WTC11 (cell line): Measurements from ENCODE around the gene BABAM2. TPM values are rescaled to one million over a fixed set of nuclear protein-coding genes. Genes with fewer than 3 reads are reported as not detected.

ENCODE experiments used
- ATAC-seq: fragments of 200-7000 bp; cut with Tn5 transposase; 2 replicates; pipeline ENCODE4 v1.10.0; 2021; ENCODE audit warnings: mild to moderate bottlenecking, moderate library complexity
- CTCF ChIA-PET: fragments of 300-600 bp; sonication (Branson Sonifier 250); formaldehyde crosslinking; loops from one replicate; lab custom pipeline; 2021; ENCODE audit warnings: antibody characterized with exemption; lab: Charles Lee
- POLR2A ChIA-PET: fragments of 350-600 bp; sonication (Branson Sonifier 250); formaldehyde crosslinking; loops from one replicate; lab custom pipeline; 2021; ENCODE audit warnings: antibody characterized with exemption; lab: Charles Lee
- DNase-seq: peaks from one replicate; pipeline ENCODE4 v3.0.0; 2021; ENCODE audit warnings: low spot score
- H3K27ac Mint-ChIP-seq: 2 replicates; pipeline ENCODE4 v1.8.0; 2021; ENCODE audit warnings: mixed read lengths
- H3K27me3 Mint-ChIP-seq: 2 replicates; pipeline ENCODE4 v1.8.0; 2021; ENCODE audit warnings: low read depth, mild to moderate bottlenecking, moderate library complexity, mixed read lengths
- H3K36me3 Mint-ChIP-seq: 2 replicates; pipeline ENCODE4 v1.8.0; 2021; ENCODE audit warnings: mixed read lengths
- H3K4me1 Mint-ChIP-seq: 2 replicates; pipeline ENCODE4 v1.8.0; 2022; ENCODE audit warnings: mixed read lengths
- H3K4me3 Mint-ChIP-seq: 2 replicates; pipeline ENCODE4 v1.8.0; 2021; ENCODE audit warnings: mild to moderate bottlenecking, moderate library complexity, mixed read lengths
- H3K9me3 Mint-ChIP-seq: 2 replicates; pipeline ENCODE4 v1.8.0; 2021; ENCODE audit warnings: mixed read lengths
- FOXP1 ChIP-seq: sonication (generic); formaldehyde crosslinking; IDR thresholded peaks from 2 replicates; pipeline ENCODE4 v1.8.0; 2022; ENCODE audit warnings: missing genetic modification reagents, mild to moderate bottlenecking, moderate library complexity, borderline replicate concordance
- GTF2I ChIP-seq: fragments of 250-450 bp; sonication (Bioruptor Pico); conservative IDR thresholded peaks from 2 replicates; pipeline ENCODE4 v1.4.0; 2021; ENCODE audit warnings: mild to moderate bottlenecking
- NFYB ChIP-seq: sonication (generic); formaldehyde crosslinking; conservative IDR thresholded peaks from 2 replicates; pipeline ENCODE4 v1.8.0; 2022; ENCODE audit warnings: low read depth, missing genetic modification reagents
- SP1 ChIP-seq: sonication (generic); formaldehyde crosslinking; conservative IDR thresholded peaks from 2 replicates; pipeline ENCODE4 v1.8.1; 2022; ENCODE audit warnings: missing genetic modification reagents
- ZBTB21 ChIP-seq: sonication (generic); formaldehyde crosslinking; IDR thresholded peaks from 2 replicates; pipeline ENCODE4 v1.8.1; 2023; ENCODE audit warnings: mild to moderate bottlenecking, missing genetic modification reagents, borderline replicate concordance
- ZNF416 ChIP-seq: fragments of 250-450 bp; sonication (Bioruptor Pico); IDR thresholded peaks from 2 replicates; pipeline ENCODE4 v1.9.0; 2021; ENCODE audit warnings: mild to moderate bottlenecking, inconsistent platforms
- ZNF671 ChIP-seq: fragments of 250-450 bp; sonication (Bioruptor Pico); IDR thresholded peaks from 2 replicates; pipeline ENCODE4 v1.8.0; 2021; ENCODE audit warnings: mild to moderate bottlenecking
- total RNA-seq: library from RNA; stranded (reverse); gene quantifications from 3 replicates; pipeline ENCODE4 v1.2.3, GENCODE V29; 2021
- TF ChIP-seq, protein P1 (sequence below): sonication (generic); formaldehyde crosslinking; conservative IDR thresholded peaks from 2 replicates; pipeline ENCODE4 v1.8.1; 2022; ENCODE audit warnings: mild to moderate bottlenecking, missing genetic modification reagents
- TF ChIP-seq, protein P2 (sequence below): sonication (generic); formaldehyde crosslinking; IDR thresholded peaks from 2 replicates; pipeline ENCODE4 v1.8.0; 2022; ENCODE audit warnings: mild to moderate bottlenecking, missing genetic modification reagents
- TF ChIP-seq, protein P3 (sequence below): sonication (generic); formaldehyde crosslinking; IDR thresholded peaks from 2 replicates; pipeline ENCODE4 v1.8.0; 2022; ENCODE audit warnings: mild to moderate bottlenecking, missing genetic modification reagents
- TF ChIP-seq, protein P4 (sequence below): fragments of 250-450 bp; sonication (Bioruptor Pico); IDR thresholded peaks from 2 replicates; pipeline ENCODE4 v1.9.0; 2021; ENCODE audit warnings: mild to moderate bottlenecking, borderline replicate concordance
- TF ChIP-seq, protein P5 (sequence below): sonication (generic); formaldehyde crosslinking; IDR thresholded peaks from 2 replicates; pipeline ENCODE4 v1.8.1; 2023; ENCODE audit warnings: mild to moderate bottlenecking, missing genetic modification reagents, borderline replicate concordance

The BABAM2 gene
- total RNA-seq, 1 experiment from 2014 or later = 16.5 TPM

DNA sequence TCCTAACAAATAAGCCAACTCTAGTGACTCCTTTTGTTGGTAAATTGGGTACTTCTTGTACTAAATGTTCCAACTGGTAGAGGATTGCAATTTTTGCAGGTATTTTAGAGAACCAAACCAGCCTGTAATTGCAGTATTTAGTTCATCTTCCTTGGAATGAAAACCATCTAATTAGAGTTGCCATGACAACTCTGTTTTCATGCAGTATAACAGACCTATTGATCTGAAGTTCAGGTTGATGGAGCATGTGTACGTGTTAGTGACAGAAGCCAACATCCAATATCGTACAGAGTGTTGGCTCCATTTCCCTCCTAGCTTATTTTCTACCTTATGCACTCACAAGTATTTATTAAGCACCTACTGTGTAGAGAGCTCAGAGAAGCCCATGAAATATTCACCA, 325.8 kb downstream of the BABAM2 start:
- CTCF ChIA-PET = no interaction called here
- Mint-ChIP-seq H3K4me3 (no peak overlapping the region), H3K9me3 (peaks cover 5% of the 10 kb centered on the region; the same call in 1 of the 2 replicates), H3K36me3 (no peaks in the 10 kb centered on the region), H3K27ac (no peak overlapping the region), H3K4me1 (no peaks in the 10 kb centered on the region), H3K27me3 (no peaks in the 10 kb centered on the region)
- POLR2A ChIA-PET = no interaction called here
- TF ChIP-seq, protein P1, sequence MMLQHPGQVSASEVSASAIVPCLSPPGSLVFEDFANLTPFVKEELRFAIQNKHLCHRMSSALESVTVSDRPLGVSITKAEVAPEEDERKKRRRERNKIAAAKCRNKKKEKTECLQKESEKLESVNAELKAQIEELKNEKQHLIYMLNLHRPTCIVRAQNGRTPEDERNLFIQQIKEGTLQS (CRISPR knock-in tag) = no peak
- TF ChIP-seq GTF2I (CRISPR knock-in tag) = no peak
- TF ChIP-seq ZNF671 (CRISPR knock-in tag) = no peak
- TF ChIP-seq, protein P2, sequence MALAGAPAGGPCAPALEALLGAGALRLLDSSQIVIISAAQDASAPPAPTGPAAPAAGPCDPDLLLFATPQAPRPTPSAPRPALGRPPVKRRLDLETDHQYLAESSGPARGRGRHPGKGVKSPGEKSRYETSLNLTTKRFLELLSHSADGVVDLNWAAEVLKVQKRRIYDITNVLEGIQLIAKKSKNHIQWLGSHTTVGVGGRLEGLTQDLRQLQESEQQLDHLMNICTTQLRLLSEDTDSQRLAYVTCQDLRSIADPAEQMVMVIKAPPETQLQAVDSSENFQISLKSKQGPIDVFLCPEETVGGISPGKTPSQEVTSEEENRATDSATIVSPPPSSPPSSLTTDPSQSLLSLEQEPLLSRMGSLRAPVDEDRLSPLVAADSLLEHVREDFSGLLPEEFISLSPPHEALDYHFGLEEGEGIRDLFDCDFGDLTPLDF (CRISPR knock-in tag) = no peak
- TF ChIP-seq, protein P3, sequence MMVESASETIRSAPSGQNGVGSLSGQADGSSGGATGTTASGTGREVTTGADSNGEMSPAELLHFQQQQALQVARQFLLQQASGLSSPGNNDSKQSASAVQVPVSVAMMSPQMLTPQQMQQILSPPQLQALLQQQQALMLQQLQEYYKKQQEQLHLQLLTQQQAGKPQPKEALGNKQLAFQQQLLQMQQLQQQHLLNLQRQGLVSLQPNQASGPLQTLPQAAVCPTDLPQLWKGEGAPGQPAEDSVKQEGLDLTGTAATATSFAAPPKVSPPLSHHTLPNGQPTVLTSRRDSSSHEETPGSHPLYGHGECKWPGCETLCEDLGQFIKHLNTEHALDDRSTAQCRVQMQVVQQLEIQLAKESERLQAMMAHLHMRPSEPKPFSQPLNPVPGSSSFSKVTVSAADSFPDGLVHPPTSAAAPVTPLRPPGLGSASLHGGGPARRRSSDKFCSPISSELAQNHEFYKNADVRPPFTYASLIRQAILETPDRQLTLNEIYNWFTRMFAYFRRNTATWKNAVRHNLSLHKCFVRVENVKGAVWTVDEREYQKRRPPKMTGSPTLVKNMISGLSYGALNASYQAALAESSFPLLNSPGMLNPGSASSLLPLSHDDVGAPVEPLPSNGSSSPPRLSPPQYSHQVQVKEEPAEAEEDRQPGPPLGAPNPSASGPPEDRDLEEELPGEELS = no peak
- TF ChIP-seq, protein P4, sequence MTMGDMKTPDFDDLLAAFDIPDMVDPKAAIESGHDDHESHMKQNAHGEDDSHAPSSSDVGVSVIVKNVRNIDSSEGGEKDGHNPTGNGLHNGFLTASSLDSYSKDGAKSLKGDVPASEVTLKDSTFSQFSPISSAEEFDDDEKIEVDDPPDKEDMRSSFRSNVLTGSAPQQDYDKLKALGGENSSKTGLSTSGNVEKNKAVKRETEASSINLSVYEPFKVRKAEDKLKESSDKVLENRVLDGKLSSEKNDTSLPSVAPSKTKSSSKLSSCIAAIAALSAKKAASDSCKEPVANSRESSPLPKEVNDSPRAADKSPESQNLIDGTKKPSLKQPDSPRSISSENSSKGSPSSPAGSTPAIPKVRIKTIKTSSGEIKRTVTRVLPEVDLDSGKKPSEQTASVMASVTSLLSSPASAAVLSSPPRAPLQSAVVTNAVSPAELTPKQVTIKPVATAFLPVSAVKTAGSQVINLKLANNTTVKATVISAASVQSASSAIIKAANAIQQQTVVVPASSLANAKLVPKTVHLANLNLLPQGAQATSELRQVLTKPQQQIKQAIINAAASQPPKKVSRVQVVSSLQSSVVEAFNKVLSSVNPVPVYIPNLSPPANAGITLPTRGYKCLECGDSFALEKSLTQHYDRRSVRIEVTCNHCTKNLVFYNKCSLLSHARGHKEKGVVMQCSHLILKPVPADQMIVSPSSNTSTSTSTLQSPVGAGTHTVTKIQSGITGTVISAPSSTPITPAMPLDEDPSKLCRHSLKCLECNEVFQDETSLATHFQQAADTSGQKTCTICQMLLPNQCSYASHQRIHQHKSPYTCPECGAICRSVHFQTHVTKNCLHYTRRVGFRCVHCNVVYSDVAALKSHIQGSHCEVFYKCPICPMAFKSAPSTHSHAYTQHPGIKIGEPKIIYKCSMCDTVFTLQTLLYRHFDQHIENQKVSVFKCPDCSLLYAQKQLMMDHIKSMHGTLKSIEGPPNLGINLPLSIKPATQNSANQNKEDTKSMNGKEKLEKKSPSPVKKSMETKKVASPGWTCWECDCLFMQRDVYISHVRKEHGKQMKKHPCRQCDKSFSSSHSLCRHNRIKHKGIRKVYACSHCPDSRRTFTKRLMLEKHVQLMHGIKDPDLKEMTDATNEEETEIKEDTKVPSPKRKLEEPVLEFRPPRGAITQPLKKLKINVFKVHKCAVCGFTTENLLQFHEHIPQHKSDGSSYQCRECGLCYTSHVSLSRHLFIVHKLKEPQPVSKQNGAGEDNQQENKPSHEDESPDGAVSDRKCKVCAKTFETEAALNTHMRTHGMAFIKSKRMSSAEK (CRISPR knock-in tag) = no peak
- no peak for TF ChIP-seq ZBTB21
- DNase-seq = no peak
- ATAC-seq = no peak

DNA sequence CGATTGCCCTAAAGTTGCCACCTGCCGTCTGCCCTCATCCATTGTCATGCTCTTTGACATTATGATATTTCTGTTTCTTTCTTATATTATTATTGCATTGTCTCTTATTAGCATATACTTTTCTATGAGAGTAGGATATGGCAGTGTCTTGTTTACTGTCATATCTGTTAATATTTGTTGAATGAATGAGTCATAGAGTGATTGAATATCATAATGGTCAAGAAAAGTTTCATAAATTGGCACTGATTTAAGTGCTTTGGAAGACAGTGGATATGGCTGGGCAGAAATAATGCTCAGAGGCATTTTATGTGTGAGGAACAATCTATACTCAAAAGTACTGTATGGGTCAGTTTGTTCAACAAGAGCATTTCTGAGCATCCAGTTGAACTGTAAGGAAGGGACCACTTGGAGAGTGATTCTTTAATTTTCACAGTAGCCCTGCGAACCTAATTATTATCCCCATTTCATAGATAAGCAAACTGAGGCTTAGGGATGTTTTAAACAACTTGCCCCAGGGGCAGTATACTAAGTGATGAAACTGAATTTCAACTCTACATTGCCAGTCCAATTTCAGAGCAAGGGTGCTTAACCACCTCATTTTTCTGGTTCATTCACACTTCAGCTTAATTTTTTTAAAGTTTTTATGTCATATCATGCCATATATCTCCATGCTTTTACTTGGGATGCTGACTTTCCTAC, 326.7 kb downstream of the BABAM2 start:
- H3K9me3 Mint-ChIP-seq = peaks cover 5% of the 10 kb centered on the region; the same call in 1 of the 2 replicates

More for the DNA sequence above, 326.7 kb downstream of the BABAM2 start:
- ChIA-PET CTCF (no interaction called here), POLR2A (no interaction called here)
- DNase-seq (no peak), ATAC-seq (no peak)
- H3K4me1 Mint-ChIP-seq = no peaks in the 10 kb centered on the region
- H3K27me3 Mint-ChIP-seq = no peaks in the 10 kb centered on the region
- TF ChIP-seq FOXP1 (no peak), SP1 (CRISPR knock-in tag) (no peak), NFYB (CRISPR knock-in tag) (no peak), ZNF416 (CRISPR knock-in tag) (no peak)
- TF ChIP-seq, protein P5, sequence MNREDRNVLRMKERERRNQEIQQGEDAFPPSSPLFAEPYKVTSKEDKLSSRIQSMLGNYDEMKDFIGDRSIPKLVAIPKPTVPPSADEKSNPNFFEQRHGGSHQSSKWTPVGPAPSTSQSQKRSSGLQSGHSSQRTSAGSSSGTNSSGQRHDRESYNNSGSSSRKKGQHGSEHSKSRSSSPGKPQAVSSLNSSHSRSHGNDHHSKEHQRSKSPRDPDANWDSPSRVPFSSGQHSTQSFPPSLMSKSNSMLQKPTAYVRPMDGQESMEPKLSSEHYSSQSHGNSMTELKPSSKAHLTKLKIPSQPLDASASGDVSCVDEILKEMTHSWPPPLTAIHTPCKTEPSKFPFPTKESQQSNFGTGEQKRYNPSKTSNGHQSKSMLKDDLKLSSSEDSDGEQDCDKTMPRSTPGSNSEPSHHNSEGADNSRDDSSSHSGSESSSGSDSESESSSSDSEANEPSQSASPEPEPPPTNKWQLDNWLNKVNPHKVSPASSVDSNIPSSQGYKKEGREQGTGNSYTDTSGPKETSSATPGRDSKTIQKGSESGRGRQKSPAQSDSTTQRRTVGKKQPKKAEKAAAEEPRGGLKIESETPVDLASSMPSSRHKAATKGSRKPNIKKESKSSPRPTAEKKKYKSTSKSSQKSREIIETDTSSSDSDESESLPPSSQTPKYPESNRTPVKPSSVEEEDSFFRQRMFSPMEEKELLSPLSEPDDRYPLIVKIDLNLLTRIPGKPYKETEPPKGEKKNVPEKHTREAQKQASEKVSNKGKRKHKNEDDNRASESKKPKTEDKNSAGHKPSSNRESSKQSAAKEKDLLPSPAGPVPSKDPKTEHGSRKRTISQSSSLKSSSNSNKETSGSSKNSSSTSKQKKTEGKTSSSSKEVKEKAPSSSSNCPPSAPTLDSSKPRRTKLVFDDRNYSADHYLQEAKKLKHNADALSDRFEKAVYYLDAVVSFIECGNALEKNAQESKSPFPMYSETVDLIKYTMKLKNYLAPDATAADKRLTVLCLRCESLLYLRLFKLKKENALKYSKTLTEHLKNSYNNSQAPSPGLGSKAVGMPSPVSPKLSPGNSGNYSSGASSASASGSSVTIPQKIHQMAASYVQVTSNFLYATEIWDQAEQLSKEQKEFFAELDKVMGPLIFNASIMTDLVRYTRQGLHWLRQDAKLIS (CRISPR knock-in tag) = no peak
- H3K36me3 Mint-ChIP-seq = no peaks in the 10 kb centered on the region
- no peak overlapping the region for H3K27ac Mint-ChIP-seq
- no peak overlapping the region for H3K4me3 Mint-ChIP-seq
